HepG2 (cell line): Measurements from ENCODE around the gene PROX2.

Experiments used
- STAT5B ChIP-seq: sonication (generic); formaldehyde crosslinking; IDR thresholded peaks from 2 replicates; pipeline ENCODE4 v1.4.0; 2020; ENCODE audit warnings: missing genetic modification reagents
- ZBTB1 ChIP-seq: sonication (generic); formaldehyde crosslinking; IDR thresholded peaks from 2 replicates; pipeline ENCODE4 v1.4.0; 2020; ENCODE audit warnings: missing genetic modification reagents, borderline replicate concordance
- TF ChIP-seq, protein P1 (sequence below): sonication (generic); formaldehyde crosslinking; IDR thresholded peaks from 2 replicates; pipeline ENCODE4 v1.5.0; 2020; ENCODE audit warnings: mild to moderate bottlenecking, missing genetic modification reagents, moderate library complexity

DNA sequence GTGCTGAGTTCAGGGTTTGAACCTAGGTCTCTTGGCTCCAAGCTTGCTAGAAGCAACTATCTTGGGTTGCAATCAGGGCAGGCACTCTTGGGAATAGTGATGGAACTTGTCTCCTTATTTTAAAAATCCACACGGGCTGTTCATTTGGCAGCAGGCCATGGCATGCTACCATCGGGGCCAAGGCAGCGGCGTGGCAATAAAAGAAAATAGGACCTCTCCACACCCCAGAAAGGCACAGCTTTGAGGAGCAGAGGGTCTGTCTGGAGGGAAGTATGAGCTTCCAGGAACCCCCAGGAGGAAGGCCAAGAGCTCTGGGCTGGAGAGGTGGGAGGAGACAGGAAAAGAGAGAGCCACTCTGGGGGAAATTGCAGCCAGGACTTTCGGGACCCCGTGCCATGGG, 31.8 kb upstream of the PROX2 start:
- TF ChIP-seq STAT5B (CRISPR knock-in tag) (no peak), ZBTB1 (CRISPR knock-in tag) (no peak)
- TF ChIP-seq, protein P1, sequence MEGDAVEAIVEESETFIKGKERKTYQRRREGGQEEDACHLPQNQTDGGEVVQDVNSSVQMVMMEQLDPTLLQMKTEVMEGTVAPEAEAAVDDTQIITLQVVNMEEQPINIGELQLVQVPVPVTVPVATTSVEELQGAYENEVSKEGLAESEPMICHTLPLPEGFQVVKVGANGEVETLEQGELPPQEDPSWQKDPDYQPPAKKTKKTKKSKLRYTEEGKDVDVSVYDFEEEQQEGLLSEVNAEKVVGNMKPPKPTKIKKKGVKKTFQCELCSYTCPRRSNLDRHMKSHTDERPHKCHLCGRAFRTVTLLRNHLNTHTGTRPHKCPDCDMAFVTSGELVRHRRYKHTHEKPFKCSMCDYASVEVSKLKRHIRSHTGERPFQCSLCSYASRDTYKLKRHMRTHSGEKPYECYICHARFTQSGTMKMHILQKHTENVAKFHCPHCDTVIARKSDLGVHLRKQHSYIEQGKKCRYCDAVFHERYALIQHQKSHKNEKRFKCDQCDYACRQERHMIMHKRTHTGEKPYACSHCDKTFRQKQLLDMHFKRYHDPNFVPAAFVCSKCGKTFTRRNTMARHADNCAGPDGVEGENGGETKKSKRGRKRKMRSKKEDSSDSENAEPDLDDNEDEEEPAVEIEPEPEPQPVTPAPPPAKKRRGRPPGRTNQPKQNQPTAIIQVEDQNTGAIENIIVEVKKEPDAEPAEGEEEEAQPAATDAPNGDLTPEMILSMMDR = no peak
